ENCODE results near the gene TNS3.

The TNS3 gene

GRCh38 chr7:47354831-47355541 lies 226.9 kb downstream of the TNS3 start:
- no peak overlapping the region for H3K4me3 ChIP-seq (ENCODE audit: low read length)
- DNase-seq (ENCODE audit: low read depth, low spot score), result no peak

- H3K4me3 ChIP-seq (ENCODE audit: low read length), result no peak overlapping the region
- DNase-seq (ENCODE audit: low read depth, low spot score), result no peak
Measured at GRCh38 chr7:47354071-47354470, 227.8 kb downstream of the TNS3 start.

GRCh38 chr7:47352394-47352968 lies 229.4 kb downstream of the TNS3 start:
- H3K4me3 ChIP-seq (ENCODE audit: low read length), result no peak overlapping the region
- no peak for DNase-seq (ENCODE audit: low read depth, low spot score)

GRCh38 chr7:47351233-47352154 lies 230.4 kb downstream of the TNS3 start:
- DNase-seq (ENCODE audit: low read depth, low spot score), result no peak
- H3K4me3 ChIP-seq (ENCODE audit: low read length), result no peak overlapping the region

DNA sequence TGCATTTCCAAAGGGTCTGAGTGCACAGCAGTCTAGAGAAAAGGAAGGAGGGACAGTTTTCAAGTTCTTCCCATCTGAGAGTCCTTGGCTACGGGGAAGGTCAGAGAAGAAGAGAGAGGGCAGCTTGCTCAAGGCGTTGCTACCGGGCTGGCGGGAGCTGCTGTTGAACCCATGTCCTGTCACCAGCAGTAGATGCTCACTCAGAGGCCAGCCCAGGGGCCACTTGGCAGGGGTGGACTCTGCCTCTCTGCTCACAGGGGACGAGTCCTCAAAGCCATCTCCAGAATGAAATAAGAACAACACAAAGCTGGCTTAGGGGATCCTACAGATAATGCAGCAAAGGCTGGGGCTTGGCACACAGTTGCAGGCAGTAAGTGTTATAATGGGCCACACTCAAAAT lies 231.5 kb downstream of the TNS3 start:
- DNase-seq (ENCODE audit: low read depth, low spot score), result no peak
- H3K4me3 ChIP-seq (ENCODE audit: low read length), result no peak overlapping the region

GRCh38 chr7:47349401-47349800 lies 232.5 kb downstream of the TNS3 start:
- no peak for DNase-seq (ENCODE audit: low read depth, low spot score)
- H3K4me3 ChIP-seq (ENCODE audit: low read length), result no peak overlapping the region

- no peak for DNase-seq (ENCODE audit: low read depth, low spot score)
- no peak overlapping the region for H3K4me3 ChIP-seq (ENCODE audit: low read length)
Measured at GRCh38 chr7:47347816-47348385, 234.0 kb downstream of the TNS3 start.

GRCh38 chr7:47347346-47347745 lies 234.6 kb downstream of the TNS3 start:
- H3K4me3 ChIP-seq (ENCODE audit: low read length), result no peak overlapping the region
- DNase-seq (ENCODE audit: low read depth, low spot score), result no peak

DNA sequence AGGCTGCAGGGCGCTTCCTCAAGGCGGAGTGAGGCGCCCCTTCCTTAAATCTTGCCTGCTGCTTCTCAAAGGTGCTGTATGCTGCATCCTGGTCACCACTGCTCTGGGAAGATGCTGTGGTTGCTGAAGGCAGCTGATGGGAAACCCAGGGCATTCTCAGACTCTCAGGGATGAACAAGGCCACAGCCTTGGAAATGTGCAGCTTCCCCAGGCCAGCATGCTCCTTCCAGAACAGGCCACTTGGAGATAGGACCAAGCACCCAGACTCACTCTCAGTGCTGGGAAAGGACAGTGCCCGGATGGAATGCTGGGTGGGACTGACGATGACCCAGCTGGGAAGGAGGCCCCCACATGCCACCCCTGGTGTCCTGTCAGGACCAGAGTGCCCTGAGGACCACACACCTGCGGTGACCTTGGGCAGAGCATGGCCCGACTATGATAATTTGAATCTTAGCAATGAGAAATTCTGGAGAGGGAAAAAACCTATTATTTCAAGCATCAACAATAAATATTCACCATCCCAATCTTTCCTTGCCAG lies 235.5 kb downstream of the TNS3 start:
- H3K4me3 ChIP-seq (ENCODE audit: low read length), result no peak overlapping the region
- DNase-seq (ENCODE audit: low read depth, low spot score), result no peak

GRCh38 chr7:47345857-47346298 lies 236.0 kb downstream of the TNS3 start:
- no peak for DNase-seq (ENCODE audit: low read depth, low spot score)
- no peak overlapping the region for H3K4me3 ChIP-seq (ENCODE audit: low read length)

GRCh38 chr7:47344171-47344955 lies 237.5 kb downstream of the TNS3 start:
- H3K4me3 ChIP-seq (ENCODE audit: low read length), result no peak overlapping the region
- no peak for DNase-seq (ENCODE audit: low read depth, low spot score)

- DNase-seq (ENCODE audit: low read depth, low spot score), result no peak
Measured at GRCh38 chr7:47343061-47343455, 238.9 kb downstream of the TNS3 start.

GRCh38 chr7:47342296-47343060 lies 239.4 kb downstream of the TNS3 start:
- no peak for DNase-seq (ENCODE audit: low read depth, low spot score)
- no peak overlapping the region for H3K4me3 ChIP-seq (ENCODE audit: low read length)

More at GRCh38 chr7:47343061-47343455, 238.9 kb downstream of the TNS3 start:
- H3K4me3 ChIP-seq (ENCODE audit: low read length), result no peak overlapping the region

DNA sequence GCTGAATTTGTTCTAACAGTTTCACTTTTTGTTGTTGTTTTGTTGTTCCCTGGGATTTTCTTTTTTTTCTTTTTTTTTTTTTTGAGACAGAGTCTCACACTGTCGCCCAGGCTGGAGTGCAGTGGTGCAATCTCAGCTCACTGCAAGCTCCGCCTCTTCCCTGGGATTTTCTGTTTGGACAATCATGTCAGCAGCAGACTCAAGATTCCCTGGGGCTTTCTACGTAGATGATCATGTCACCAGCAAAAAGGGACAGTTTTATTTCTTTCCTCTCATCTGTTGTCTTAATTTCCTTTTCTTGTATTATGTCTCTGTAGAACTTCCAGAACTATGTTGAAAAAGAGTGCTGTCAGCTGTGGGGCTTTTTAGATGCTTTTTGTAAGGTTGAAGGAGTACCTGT lies 241.4 kb downstream of the TNS3 start:
- H3K4me3 ChIP-seq (ENCODE audit: low read length), result no peak overlapping the region
- DNase-seq (ENCODE audit: low read depth, low spot score), result no peak

- H3K4me3 ChIP-seq (ENCODE audit: low read length), result no peak overlapping the region
- no peak for DNase-seq (ENCODE audit: low read depth, low spot score)
Measured at GRCh38 chr7:47338026-47338425, 243.9 kb downstream of the TNS3 start.

- no peak overlapping the region for H3K4me3 ChIP-seq (ENCODE audit: low read length)
- no peak for DNase-seq (ENCODE audit: low read depth, low spot score)
Measured at GRCh38 chr7:47337531-47337930, 244.4 kb downstream of the TNS3 start.

DNA sequence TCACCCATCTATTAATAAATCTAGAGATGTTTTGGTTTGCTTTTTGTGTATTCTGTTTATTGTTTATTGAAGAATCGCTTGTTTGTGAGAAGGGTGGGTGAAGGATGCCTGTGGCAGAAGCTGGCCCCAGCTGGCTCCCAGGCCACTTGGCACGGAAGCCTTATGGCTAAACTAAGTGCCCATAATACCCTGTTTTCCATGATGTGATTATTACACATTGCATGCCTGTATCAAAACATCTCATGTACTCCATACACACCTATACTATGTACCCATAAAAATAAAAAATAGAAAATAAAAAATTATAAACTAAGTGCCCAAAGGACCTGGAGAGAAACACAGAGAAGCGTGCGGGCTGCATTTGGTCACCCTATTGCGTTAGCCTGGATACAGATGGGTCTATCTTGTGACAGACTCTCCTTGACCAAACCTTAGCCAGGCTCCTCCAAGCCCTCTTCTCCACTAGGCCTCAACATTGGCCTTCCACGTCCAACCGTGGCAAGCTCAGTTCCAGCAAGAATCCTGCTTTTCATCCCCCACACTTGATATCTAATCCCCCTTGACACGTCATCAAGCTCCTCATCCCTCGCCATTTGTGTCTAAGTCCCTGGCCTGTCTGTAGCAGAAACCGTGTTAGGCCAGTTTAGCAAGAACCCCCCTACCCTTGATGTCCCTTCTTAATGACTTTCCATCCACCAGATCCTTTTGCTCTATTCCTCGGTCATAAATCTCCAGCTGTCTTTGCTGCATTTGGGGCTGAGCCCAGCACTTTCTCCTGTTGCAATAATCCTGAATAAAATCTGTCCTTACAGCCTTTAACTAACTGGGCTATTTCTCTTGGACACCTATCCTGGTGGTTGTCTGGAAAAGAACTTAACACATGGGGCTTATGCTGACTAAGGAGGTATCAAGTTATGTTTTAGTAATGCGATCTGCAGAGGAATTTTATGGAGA lies 245.2 kb downstream of the TNS3 start:
- DNase-seq (ENCODE audit: low read depth, low spot score), result no peak
- no peak overlapping the region for H3K4me3 ChIP-seq (ENCODE audit: low read length)
